Ovary (tissue), 9 donors: Measurements from ENCODE around the gene KCNAB1. TPM values are rescaled to one million over a fixed set of nuclear protein-coding genes. Genes with fewer than 3 reads are reported as not detected.
"Not testable (repeated sequence)": the region's sequence is repeated elsewhere in the genome, so short reads cannot be mapped to it uniquely, and the experiment has no call there.

ENCODE experiments used
- DNase-seq, 5 donors: peaks; one replicate each; pipeline ENCODE4 v3.0.0-alpha.2; 2019 to 2020
- H3K27ac ChIP-seq, 2 donors: fragments of 200-600 bp; one replicate each; pipeline versions ENCODE4 v1.5.1 to v1.8.0; 2019 to 2022
- H3K27me3 ChIP-seq: fragments of 200-600 bp; one replicate; pipeline ENCODE4 v1.8.0; 2022
- H3K36me3 ChIP-seq: fragments of 200-600 bp; sonication (generic); one replicate; pipeline ENCODE4 v1.5.1; 2019
- H3K4me1 ChIP-seq: one replicate; pipeline ENCODE4 v1.8.1; 2013; ENCODE audit warnings: mild to moderate bottlenecking, moderate library complexity; ENCODE audit not compliant: insufficient read depth
- H3K4me3 ChIP-seq: fragments of 200-600 bp; sonication (generic); one replicate; pipeline ENCODE4 v1.5.1; 2017
- H3K9me3 ChIP-seq, 2 donors: fragments of 200-600 bp in 1 of 2; sonication (generic) in 1 of 2; one replicate each; pipeline versions ENCODE4 v1.5.1 to v1.8.1; 2013 to 2019; ENCODE audit warnings: mild to moderate bottlenecking in 1 of 2, moderate library complexity in 1 of 2
- CTCF ChIP-seq, 3 donors: fragments of 450-650 bp in 2 of 3; fragments of 200-600 bp in 1 of 3; IDR thresholded peaks; one replicate each; pipeline versions ENCODE4 v1.5.1 to v1.8.0; 2016 to 2022; ENCODE audit warnings: antibody characterized with exemption in 3 of 3, mild to moderate bottlenecking in 1 of 3
- EP300 ChIP-seq: sonication (generic); formaldehyde crosslinking; IDR thresholded peaks from one replicate; pipeline ENCODE4 v1.6.1; 2017; ENCODE audit warnings: antibody characterized with exemption
- POLR2A ChIP-seq: fragments of 450-650 bp; IDR thresholded peaks from one replicate; pipeline ENCODE4 v1.6.1; 2017; ENCODE audit warnings: antibody characterized with exemption, mild to moderate bottlenecking, moderate library complexity
- WGBS, 3 donors: extraction: QIAGEN DNeasy Blood & Tissue Kit in 1 of 3; methylation state at CpG; one replicate each; pipeline versions ENCODE4 v1.1.5 to v1.1.7; 2013 to 2017; 5-methylcytosine and 5-hydroxymethylcytosine counted together
- intact Hi-C, 4 donors: fragments of 100-400 bp; cut with DNase I; formaldehyde crosslinking; loops; one replicate each; pipeline versions ENCODE4 v1.11.0 to v1.15.1; 2022 to 2023
- polyA plus RNA-seq, 2 donors: library from polyadenylated mRNA; stranded (reverse); fragments of 200-250 nt in 1 of 2; fragments of 350-450 nt in 1 of 2; fragmentation: Illumina TruSeq in 1 of 2; extraction: RNeasy Lipid Tissue Mini Kit (QIAGEN cat#74804) in 1 of 2; gene quantifications; one replicate each; pipeline ENCODE4 v1.2.3, GENCODE V29; 2013 to 2014
- total RNA-seq, 7 donors: library from RNA; depleted of rRNA in 2 of 7; stranded (reverse); fragments of >200 nt in 2 of 7; fragmentation: NEBNext Ultra II Directional in 3 of 7; extraction: Animal tissue kit (Norgen Biotek cat#: 25700) in 3 of 7; gene quantifications; one replicate each; pipeline versions ENCODE4 v1.1.0 to v1.2.4, GENCODE V29; 2016 to 2023
- donor health status: DM: no; HTN: no; CAD: no; lungs with moderate emphysema.
- donor health status: DM: no; HTN: no; CAD: no.
- donor health status: Bipolar disorder and iron deficiency.
- donor health status: DM: yes; HTN: yes; CAD: no.
- donor health status: DM: no; HTN: no; CAD: no.
- donor health status: DM: yes; HTN: yes; CAD: no.

Gene KCNAB1
- total and polyA plus RNA-seq, 9 donors, result 0.60 to 8.0 (median 2.4) TPM

GRCh38 chr3:156563900-156564682 lies 443.7 kb downstream of the KCNAB1 start:
- intact Hi-C loops, result no loop called here
- no peaks in the 10 kb centered on the region for H3K9me3 ChIP-seq
- no peaks in the 10 kb centered on the region for H3K27me3 ChIP-seq
- DNase-seq, result no peak
- H3K27ac ChIP-seq, result no peak overlapping the region
- no peaks in the 10 kb centered on the region for H3K36me3 ChIP-seq
- no peak for TF ChIP-seq POLR2A
- H3K4me3 ChIP-seq, result no peak overlapping the region
- H3K4me1 ChIP-seq, result no peaks in the 10 kb centered on the region
- WGBS, 3 donors, result 57 to 62% (median 58%) methylated on average over 1 of the region's 1 CpG

- H3K4me3 ChIP-seq, H3K27me3 ChIP-seq, DNase-seq, H3K4me1 ChIP-seq, H3K9me3 ChIP-seq, intact Hi-C loops, H3K36me3 ChIP-seq, H3K27ac ChIP-seq: not testable (repeated sequence)
- WGBS, 3 donors, result 91 to 93% (median 92%) methylated on average over 8 of the region's 8 CpGs
These were observed 448.6 kb downstream of the KCNAB1 start for GRCh38 chr3:156569016-156569415.

- H3K36me3 ChIP-seq, H3K27me3 ChIP-seq, DNase-seq, H3K4me3 ChIP-seq, H3K9me3 ChIP-seq, H3K4me1 ChIP-seq, H3K27ac ChIP-seq, intact Hi-C loops: not testable (repeated sequence)
- WGBS, 3 donors, result 76 to 81% (median 81%) methylated on average over 4 of the region's 4 CpGs
These were observed 449.5 kb downstream of the KCNAB1 start for GRCh38 chr3:156569881-156570280.

- Histone ChIP-seq H3K4me1 (peaks cover 2% of the 10 kb centered on the region), H3K4me3 (no peak overlapping the region), H3K27ac (no peak overlapping the region), H3K27me3 (no peaks in the 10 kb centered on the region), H3K36me3 (no peaks in the 10 kb centered on the region), H3K9me3 (no peaks in the 10 kb centered on the region)
- TF ChIP-seq CTCF (IDR thresholded peaks at IDR 0.05), result no peak
- no peak for TF ChIP-seq POLR2A
- no peak for TF ChIP-seq EP300
- WGBS, 3 donors, result 86 to 88% (median 88%) methylated on average over 3 of the region's 3 CpGs
- intact Hi-C loops, result no loop called here
- DNase-seq, result no peak
These were observed 455.3 kb downstream of the KCNAB1 start for GRCh38 chr3:156575641-156576040.

GRCh38 chr3:156576051-156576450 lies 455.7 kb downstream of the KCNAB1 start:
- 85 to 95% (median 90%) methylated on average over 2 of the region's 2 CpGs for WGBS, 3 donors
- H3K9me3 ChIP-seq, result no peaks in the 10 kb centered on the region
- no peaks in the 10 kb centered on the region for H3K36me3 ChIP-seq
- H3K4me1 ChIP-seq, result peaks cover 2% of the 10 kb centered on the region
- no peaks in the 10 kb centered on the region for H3K27me3 ChIP-seq
- no peak for TF ChIP-seq CTCF (IDR thresholded peaks at IDR 0.05)
- no peak for TF ChIP-seq POLR2A
- TF ChIP-seq EP300, result no peak
- intact Hi-C loops, result no loop called here
- H3K4me3 ChIP-seq, result no peak overlapping the region
- no peak for DNase-seq
- no peak overlapping the region for H3K27ac ChIP-seq

GRCh38 chr3:156576651-156577348 lies 456.4 kb downstream of the KCNAB1 start:
- intact Hi-C loops, result no loop called here
- H3K36me3 ChIP-seq, result no peaks in the 10 kb centered on the region
- no peak for DNase-seq
- TF ChIP-seq POLR2A (no peak), EP300 (no peak), CTCF (IDR thresholded peaks at IDR 0.05) (no peak)
- WGBS, 3 donors, result 89 to 93% (median 92%) methylated on average over 2 of the region's 2 CpGs
- no peaks in the 10 kb centered on the region for H3K9me3 ChIP-seq
- no peaks in the 10 kb centered on the region for H3K27me3 ChIP-seq
- H3K4me3 ChIP-seq, result no peak overlapping the region
- H3K4me1 ChIP-seq, result peaks cover 2% of the 10 kb centered on the region
- no peak overlapping the region for H3K27ac ChIP-seq
